GM12864 (cell line): ENCODE results near the gene ANKFN1.

ENCODE experiments used
- DNase-seq: peaks from one replicate; pipeline ENCODE4 v3.0.0-alpha.2; 2011; ENCODE audit warnings: low read depth
- H3K4me3 ChIP-seq: 2 replicates; pipeline ENCODE4 v1.5.1; 2011; ENCODE audit warnings: mild to moderate bottlenecking, low read depth, low read length, control low read depth
- CTCF ChIP-seq: IDR thresholded peaks from 2 replicates; pipeline ENCODE4 v1.5.1; 2011; ENCODE audit warnings: low read depth, mild to moderate bottlenecking, moderate library complexity, low read length, control low read depth, inconsistent platforms; ENCODE audit errors: missing control alignments

ANKFN1 gene

GRCh38 chr17:56158915-56159825 lies 5.9 kb downstream of the ANKFN1 start:
- H3K4me3 ChIP-seq = no peak overlapping the region
- no peak for DNase-seq
- no peak for TF ChIP-seq CTCF

- H3K4me3 ChIP-seq = no peak overlapping the region
- no peak for DNase-seq
- TF ChIP-seq CTCF = no peak
These were observed 6.6 kb downstream of the ANKFN1 start for GRCh38 chr17:56159826-56160380.

- no peak for DNase-seq
- H3K4me3 ChIP-seq = no peak overlapping the region
- TF ChIP-seq CTCF = no peak
These were observed 7.1 kb downstream of the ANKFN1 start for GRCh38 chr17:56160422-56160821.

- no peak overlapping the region for H3K4me3 ChIP-seq
- no peak for TF ChIP-seq CTCF
- no peak for DNase-seq
These were observed 11.9 kb downstream of the ANKFN1 start for GRCh38 chr17:56165072-56165641.

GRCh38 chr17:56167491-56167890 lies 14.2 kb downstream of the ANKFN1 start:
- no peak overlapping the region for H3K4me3 ChIP-seq
- TF ChIP-seq CTCF = no peak
- no peak for DNase-seq

GRCh38 chr17:56169621-56170020 lies 16.3 kb downstream of the ANKFN1 start:
- no peak for DNase-seq
- no peak for TF ChIP-seq CTCF
- H3K4me3 ChIP-seq = no peak overlapping the region
